Measurements from ENCODE around the gene ELL2.
"Not testable (repeated sequence)": the region's sequence is repeated elsewhere in the genome, so short reads cannot be mapped to it uniquely, and the experiment has no call there.

The ELL2 gene

DNA sequence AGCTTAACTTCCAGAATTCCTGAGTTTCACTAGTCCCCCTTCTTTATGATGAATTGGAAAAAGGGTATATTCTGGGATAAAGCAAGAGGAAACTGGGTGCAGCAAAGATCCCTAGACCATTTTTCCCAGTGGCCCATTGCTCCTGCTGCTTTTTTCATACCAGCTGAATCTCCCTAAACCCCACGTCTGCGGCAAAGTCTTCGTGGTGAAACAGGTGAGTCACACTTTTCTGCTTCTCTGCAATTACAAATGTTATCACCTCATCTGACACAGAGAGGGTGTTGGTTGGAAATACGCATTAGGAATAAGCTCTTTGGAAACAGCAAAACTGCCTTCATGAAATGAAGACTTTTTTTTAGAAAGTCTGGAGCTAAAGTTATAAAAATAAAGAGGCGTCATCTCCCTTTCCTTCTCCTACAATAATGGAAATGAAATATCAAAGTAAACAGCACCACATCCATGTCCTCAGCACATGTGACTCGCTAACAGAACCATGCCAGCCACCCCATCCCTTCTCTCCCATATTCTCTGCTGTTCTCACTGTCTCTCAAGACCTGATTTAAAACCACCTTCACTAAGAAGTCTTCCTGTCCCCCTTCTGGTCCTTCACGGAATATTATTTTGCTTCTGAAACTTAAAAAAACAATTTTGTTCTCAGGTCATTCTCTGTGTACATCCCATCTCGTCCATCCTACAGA, 99.6 kb downstream of the ELL2 start:
- no peak for DNase-seq (ENCODE audit: low spot score)

DNA sequence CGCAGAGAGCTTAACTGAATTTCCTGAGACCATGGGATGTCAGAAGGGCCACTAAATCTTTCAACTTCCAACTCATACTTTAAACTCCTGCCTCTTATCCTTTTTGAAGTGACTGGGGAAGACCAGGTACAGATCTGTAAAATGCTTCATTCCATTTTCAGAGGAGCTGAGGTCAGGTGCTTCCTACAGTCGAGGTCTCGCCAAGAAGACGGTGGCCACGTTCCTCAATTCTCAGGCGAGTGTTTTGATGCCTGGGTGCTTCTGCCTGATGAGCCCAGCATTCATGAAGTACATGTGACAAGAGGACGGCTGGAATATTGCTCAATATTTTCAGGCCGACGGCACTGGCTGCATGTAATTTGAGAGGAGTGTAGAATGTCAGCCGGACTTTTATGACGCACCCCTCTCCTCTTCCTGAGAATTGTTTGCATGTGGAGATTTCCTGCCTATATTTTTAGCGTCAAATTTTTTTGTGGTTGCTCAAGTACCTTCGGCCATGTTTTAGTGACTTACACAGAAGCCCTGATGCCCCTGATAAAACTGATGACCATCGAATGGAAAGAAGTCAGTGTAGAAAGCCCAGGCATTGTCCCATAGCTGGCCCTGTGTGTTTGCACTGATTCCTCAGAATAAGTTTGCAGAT, 100.3 kb downstream of the ELL2 start:
- DNase-seq (ENCODE audit: low spot score): no peak

DNA sequence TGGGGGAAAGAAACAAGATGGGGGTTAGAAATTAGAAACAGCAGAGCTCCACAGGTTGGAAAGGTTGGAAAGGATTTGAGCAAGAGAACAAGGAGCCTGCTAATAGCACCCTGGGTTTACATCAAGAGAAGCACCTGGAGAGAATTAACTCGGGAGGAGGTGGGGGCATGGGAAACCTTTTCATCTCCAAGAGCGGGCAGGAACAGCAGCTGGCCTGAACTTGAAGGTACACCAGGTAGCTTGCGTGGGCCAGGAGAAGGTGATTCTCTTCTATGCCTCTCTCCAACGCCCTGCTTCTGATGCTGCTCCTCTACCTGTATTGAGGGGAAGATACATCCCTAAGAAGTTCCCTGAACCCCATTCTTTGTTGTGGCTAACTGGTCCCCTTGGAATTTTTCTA, 102.0 kb downstream of the ELL2 start:
- no peak for DNase-seq (ENCODE audit: low spot score)

GRCh38 chr5:95858661-95859595, 102.7 kb downstream of the ELL2 start:
- peak; percentile 79 for DNase-seq (ENCODE audit: low spot score)

DNA sequence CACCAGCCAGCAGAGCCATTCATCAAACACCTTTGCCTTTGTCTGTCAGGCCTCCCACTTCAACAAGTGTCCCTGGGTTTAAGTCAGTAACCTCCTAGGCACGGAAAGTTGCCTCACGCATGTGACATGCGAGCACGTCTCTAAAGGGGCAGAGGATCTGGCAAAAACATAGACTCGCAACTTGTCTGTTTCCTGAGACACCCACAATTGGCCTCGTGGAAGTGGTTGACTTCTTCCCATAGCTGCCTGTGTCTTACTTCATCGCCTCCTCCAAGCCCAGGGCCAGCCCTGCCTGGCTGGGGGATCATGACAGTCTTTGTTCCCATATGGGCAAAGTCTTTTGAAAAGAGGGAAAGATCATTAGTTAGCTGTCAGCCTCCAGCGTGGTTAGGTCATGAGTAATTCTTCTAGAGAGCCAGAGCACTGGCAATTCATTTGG, 103.6 kb downstream of the ELL2 start:
- DNase-seq (ENCODE audit: low spot score): no peak

DNA sequence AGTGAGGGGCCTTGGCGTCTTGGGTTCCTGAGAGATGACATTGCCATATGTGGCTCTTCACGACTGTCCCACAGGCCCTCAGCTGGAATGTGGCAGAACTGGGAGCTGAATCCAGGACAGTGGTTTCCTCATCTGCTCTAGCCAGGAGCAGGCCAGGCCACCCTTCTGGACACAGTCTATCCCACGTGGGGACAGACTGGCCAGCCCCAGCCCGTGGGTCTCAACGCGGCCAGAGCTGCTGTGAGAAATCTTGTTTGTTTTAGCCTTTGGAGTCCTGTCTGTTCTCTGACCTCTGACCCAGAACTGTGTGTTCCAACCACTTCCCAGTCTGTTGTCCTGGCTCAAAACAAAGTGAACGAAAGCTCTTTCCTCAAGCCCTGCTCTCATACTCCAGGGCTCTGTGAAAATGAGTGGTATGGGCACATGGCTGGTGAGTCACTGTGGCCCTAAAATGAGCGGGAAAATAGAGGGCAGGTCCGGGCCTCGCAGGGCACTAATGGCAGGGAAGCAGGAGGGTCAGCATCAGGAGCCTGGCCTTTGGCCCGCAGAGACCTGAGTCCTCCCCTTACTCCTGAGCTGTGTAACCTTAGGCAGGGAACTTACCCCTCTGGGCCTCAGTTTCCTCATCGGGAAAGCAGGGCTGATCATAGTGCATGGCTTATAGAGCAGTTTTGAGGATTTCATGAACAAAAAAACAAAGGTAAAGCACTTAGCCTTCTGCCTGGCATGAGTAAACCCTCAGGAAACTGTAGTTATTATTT, 104.3 kb downstream of the ELL2 start:
- DNase-seq (ENCODE audit: low spot score): no peak

- no peak for DNase-seq (ENCODE audit: low spot score)
Observed at GRCh38 chr5:95856501-95856981, 105.1 kb downstream of the ELL2 start.

- no peak for DNase-seq (ENCODE audit: low spot score)
Observed at GRCh38 chr5:95853490-95853889, 108.2 kb downstream of the ELL2 start.

DNA sequence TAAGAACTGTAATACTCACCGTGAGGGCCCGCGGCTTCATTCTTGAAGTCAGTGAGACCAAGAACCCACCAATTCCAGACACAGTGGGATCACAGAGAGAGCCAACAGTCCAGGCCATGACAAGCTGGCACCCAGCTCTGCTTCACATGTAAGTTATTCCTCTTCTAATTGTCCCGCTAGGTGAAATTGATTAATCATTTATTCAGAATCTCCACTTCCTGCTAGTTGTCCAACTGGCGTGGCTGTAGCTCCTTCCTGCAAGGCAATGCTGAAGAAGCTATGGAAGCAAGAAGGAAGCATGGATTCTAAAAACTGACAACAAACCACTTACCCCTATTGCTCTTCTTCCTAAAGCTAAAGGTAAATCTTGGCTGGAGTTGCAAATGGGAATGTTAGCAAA, 109.1 kb downstream of the ELL2 start:
- no peak for DNase-seq (ENCODE audit: low spot score)

DNA sequence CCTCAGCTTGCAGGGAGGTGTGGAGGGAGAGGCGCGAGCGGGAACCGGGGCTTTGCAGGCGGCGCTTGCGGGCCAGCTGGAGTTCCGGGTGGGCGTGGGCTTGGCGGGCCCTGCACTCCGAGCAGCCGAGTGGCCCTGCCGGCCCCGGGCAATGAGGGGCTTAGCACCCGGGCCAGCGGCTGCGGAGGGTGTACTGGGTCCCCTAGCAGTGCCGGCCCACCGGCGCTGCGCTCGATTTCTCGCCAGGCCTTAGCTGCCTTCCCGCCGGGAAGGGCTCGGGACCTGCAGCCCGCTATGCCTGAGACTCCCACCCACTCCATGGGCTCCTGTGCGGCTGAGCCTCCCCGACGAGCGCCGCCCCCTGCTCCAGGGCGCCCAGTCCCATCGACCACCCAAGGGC, 110.5 kb downstream of the ELL2 start:
- not testable (repeated sequence) for DNase-seq (ENCODE audit: low spot score)

DNA sequence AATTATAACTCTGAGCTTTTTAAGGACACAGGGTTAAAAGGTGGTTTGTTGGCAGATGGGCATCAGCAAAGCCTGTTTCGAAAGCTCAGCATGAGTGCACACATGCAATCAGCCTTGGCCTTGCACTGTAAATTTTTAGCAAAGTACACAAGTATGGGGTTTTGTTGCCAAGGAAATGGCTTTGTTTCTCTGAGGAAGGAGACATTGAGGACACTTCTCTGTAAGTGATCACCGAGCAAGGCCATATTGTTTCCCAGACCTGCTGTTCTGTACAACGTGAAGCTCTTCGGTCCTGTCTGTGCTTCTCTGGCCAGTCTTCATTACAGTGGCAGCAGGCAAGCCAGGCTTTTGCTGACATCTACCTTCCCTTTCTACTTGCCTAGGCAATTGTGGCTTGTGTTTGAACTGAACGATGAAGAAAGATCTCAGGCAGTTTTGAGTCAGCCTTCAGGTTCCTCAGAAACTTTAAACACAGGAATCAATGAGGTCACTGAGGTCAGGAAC, 111.2 kb downstream of the ELL2 start:
- no peak for DNase-seq (ENCODE audit: low spot score)

DNA sequence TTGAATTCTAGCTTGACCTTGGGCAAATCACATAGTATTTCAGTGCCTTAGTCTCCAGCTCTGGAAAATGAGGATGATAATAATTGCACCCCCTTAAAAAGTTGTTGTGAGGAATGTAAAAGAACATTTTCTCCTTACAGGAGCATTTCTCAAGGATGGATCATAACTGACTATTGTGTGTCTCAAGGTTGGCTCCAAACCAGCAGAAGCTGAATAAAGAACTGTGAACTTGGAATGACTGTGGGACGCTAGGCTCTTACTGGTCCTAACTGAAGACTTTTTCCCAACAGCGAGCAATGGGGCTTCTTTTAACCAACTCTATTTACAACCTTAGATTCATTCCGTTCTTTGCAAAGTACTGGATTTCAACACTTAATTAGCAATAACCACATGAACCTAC, 113.0 kb downstream of the ELL2 start:
- no peak for DNase-seq (ENCODE audit: low spot score)

- no peak for DNase-seq (ENCODE audit: low spot score)
Observed at GRCh38 chr5:95847261-95847592, 114.4 kb downstream of the ELL2 start.

DNA sequence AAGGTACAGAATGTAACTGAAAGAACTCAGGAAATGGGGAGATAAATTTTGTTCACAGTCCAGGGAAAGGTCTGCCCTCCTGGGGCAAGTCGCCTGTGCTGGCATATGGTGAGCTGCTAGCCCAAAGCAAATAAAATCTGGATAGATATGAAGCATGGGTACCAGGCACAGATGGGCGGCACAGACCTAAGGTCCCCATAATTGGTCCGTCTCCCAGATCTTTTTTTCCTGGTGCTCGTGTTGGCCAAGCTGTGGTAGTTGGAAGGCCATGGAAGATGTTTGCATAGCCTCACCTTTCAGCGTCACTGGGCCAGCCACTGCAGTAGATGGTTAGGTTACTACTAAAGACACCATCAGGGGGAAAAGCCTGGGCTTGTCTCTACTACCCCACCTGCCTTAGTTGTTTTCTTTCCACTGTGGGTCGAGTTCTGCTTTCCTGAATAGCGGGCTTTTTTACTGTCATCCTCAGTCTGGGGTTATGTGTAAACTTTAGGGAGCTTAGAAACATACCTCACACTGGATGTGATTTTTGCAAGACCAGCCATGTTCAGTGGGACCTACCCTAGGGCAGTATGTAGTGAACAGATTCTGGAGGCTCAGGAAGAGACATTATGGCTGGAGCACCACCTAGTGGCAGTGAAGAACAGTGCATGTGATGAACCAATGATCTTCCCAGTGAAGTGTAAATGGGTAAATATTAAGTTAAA, 114.9 kb downstream of the ELL2 start:
- DNase-seq (ENCODE audit: low spot score): peak; percentile 71

- no peak for DNase-seq (ENCODE audit: low spot score)
Observed at GRCh38 chr5:95845391-95845790, 116.3 kb downstream of the ELL2 start.

- no peak for DNase-seq (ENCODE audit: low spot score)
Observed at GRCh38 chr5:95843733-95844223, 117.9 kb downstream of the ELL2 start.

DNA sequence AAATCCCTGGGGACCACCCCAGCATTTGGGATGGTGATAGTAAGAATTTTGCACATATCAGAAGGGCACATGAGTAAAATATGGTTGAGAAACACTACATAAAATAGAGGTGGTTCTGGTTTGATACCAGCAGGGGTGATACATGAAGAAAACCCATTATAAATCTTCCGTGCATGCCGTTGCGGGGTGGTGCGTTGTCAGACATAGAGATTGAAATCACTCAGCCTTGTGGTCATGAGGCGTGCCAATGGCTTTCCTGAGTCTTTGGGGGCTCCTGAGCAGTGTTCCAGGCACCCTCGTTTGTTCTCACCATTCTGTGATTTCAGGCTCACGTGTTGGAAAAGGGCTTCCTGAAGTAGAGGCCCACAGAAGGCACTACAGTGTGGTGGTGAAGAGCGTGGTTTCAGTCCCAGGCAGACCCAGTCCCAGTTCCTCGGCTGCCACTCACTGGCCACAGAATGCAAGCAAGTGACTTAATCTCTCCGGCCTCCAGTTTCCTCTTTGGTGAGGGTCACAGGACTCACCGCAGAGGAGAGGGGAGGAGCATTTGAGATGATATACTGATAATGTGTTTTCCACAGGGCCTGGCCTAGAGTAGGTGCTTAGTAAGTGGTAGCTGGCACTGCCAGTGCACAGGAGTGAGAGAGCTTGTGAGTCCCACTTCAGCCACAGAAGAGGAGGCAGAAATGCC, 118.7 kb downstream of the ELL2 start:
- peak; percentile 68 for DNase-seq (ENCODE audit: low spot score)

GRCh38 chr5:95841914-95842812, 119.5 kb downstream of the ELL2 start:
- no peak for DNase-seq (ENCODE audit: low spot score)

All from SK-N-DZ (cell line).